Transverse colon (tissue), 4 donors: ENCODE results near the gene NPRL2. TPM values are rescaled to one million over a fixed set of nuclear protein-coding genes. Genes with fewer than 3 reads are reported as not detected.

Source experiments
- DNase-seq: peaks from one replicate; pipeline ENCODE4 v3.0.0-alpha.2; 2019
- H3K27ac ChIP-seq, 4 donors: fragments of 200-600 bp; sonication (generic); 2 replicates each; pipeline ENCODE4 v1.5.1; 2016 to 2018; ENCODE audit warnings: inconsistent platforms in 4 of 4
- H3K27me3 ChIP-seq: fragments of 200-600 bp; sonication (generic); 2 replicates; pipeline ENCODE4 v1.5.1; 2017; ENCODE audit warnings: inconsistent platforms
- H3K36me3 ChIP-seq, 4 donors: fragments of 200-600 bp; sonication (generic); 2 replicates each; pipeline ENCODE4 v1.5.1; 2017 to 2019; ENCODE audit warnings: inconsistent platforms in 4 of 4
- H3K4me1 ChIP-seq, 4 donors: fragments of 200-600 bp; sonication (generic); 2 replicates each; pipeline ENCODE4 v1.5.1; 2017 to 2020; ENCODE audit warnings: inconsistent platforms in 4 of 4
- H3K4me3 ChIP-seq, 4 donors: fragments of 200-600 bp; sonication (generic); 1 replicate in 1 of 4; 2 replicates in 3 of 4; pipeline versions ENCODE4 v1.5.1 to v1.6.1; 2017 to 2019; ENCODE audit warnings: inconsistent platforms in 4 of 4
- H3K9me3 ChIP-seq, 2 donors: fragments of 200-600 bp; sonication (generic); 2 replicates each; pipeline ENCODE4 v1.5.1; 2017 to 2019; ENCODE audit warnings: inconsistent platforms in 2 of 2
- CTCF ChIP-seq, 5 experiments: fragments of 200-600 bp in 3 of 5; fragments of 450-650 bp in 2 of 5; sonication (generic) in 3 of 5; IDR thresholded peaks; 1 replicate in 2 of 5; 2 replicates in 3 of 5; pipeline ENCODE4 v1.5.1; 2016 to 2017; ENCODE audit warnings: antibody characterized with exemption in 5 of 5, inconsistent platforms in 3 of 5, mild to moderate bottlenecking in 2 of 5, moderate library complexity in 1 of 5
- EP300 ChIP-seq: sonication (generic); formaldehyde crosslinking; IDR thresholded peaks from one replicate; pipeline ENCODE4 v1.6.1; 2017; ENCODE audit warnings: antibody characterized with exemption, low read depth
- POLR2A ChIP-seq: fragments of 450-650 bp; IDR thresholded peaks from one replicate; pipeline ENCODE4 v1.6.1; 2016; ENCODE audit warnings: antibody characterized with exemption, mild to moderate bottlenecking, moderate library complexity
- POLR2AphosphoS5 ChIP-seq, 3 donors: sonication (generic); formaldehyde crosslinking; IDR thresholded peaks; one replicate each; pipeline ENCODE4 v1.6.1; 2016; ENCODE audit warnings: antibody characterized with exemption in 3 of 3
- WGBS, 2 donors: methylation state at CpG; one replicate each; pipeline ENCODE4 v1.1.5; 2018; ENCODE audit warnings: low coverage in 1 of 2; 5-methylcytosine and 5-hydroxymethylcytosine counted together
- in situ Hi-C, 4 donors: fragments of 200-750 bp; cut with MboI; loops; one replicate each; pipeline versions ENCODE4 v1.15.0 to v1.15.1; 2017; ENCODE audit warnings: low sequenced_read_pairs in 3 of 4, low pct_ligation_motif_present in 1 of 4, low pct_unique_long_range_greater_than_20kb in 1 of 4
- intact Hi-C: fragments of 100-400 bp; cut with DNase I; formaldehyde crosslinking; loops from one replicate; pipeline ENCODE4 v1.15.1; 2023; ENCODE audit warnings: low total_unique reads
- total RNA-seq, 4 donors: library from RNA; depleted of rRNA; stranded (reverse); fragments of >200 nt; gene quantifications; one replicate each; pipeline ENCODE4 v1.1.0, GENCODE V29; 2016

The NPRL2 gene
- total RNA-seq, 4 donors from 2014 or later, result 6.0 to 29.2 (median 13.1) TPM

- Histone ChIP-seq H3K27me3 (no peaks in the 10 kb centered on the region), H3K27ac (no peak overlapping the region), H3K4me1 (peaks cover 12 to 55% (median 37%) of the 10 kb centered on the region in 4 donors), H3K36me3 (no peaks in the 10 kb centered on the region), H3K9me3 (no peaks in the 10 kb centered on the region), H3K4me3 (no peak overlapping the region)
- WGBS, 2 donors, result 93% methylated on average over 13 of the region's 13 CpGs; no CpG with 5 or more reads in 1 of the 2 donors
- intact Hi-C loops, result loop anchor here (10.0 kb wide), 1 partner anchor 203 kb away; no protein-coding TSS in a partner anchor
- DNase-seq, result no peak
- in situ Hi-C loops, result loop anchor here in 1 of 4 donors (10.0 kb wide), 1 partner anchor 193 kb away; no protein-coding TSS in a partner anchor
- TF ChIP-seq POLR2A (no peak), POLR2AphosphoS5 (IDR thresholded peaks at IDR 0.05) (no peak)
Measured at GRCh38 chr3:50341996-50342650, 8.5 kb downstream of the NPRL2 start.

GRCh38 chr3:50341537-50341936 is 9.0 kb downstream of the NPRL2 start:
- H3K27ac ChIP-seq, result peak overlapping the region; percentile 93 to 99 (median 98)
- peak overlapping the region in 2 of 4 donors; percentile 51 to 62 for H3K4me3 ChIP-seq
- TF ChIP-seq POLR2AphosphoS5 (IDR thresholded peaks at IDR 0.05), result no peak
- TF ChIP-seq POLR2A, result no peak
- no peak for TF ChIP-seq CTCF (IDR thresholded peaks at IDR 0.05)
- no peak for TF ChIP-seq EP300
- H3K4me1 ChIP-seq, result peaks cover 12 to 53% (median 39%) of the 10 kb centered on the region in 4 donors
- no peak for DNase-seq
- no peaks in the 10 kb centered on the region for H3K27me3 ChIP-seq
- intact Hi-C loops (loop anchor here (10.0 kb wide), 1 partner anchor 203 kb away; no protein-coding TSS in a partner anchor), in situ Hi-C loops (loop anchor here in 1 of 4 donors (10.0 kb wide), 1 partner anchor 193 kb away; no protein-coding TSS in a partner anchor)
- WGBS, 2 donors, result 99% methylated on average over 9 of the region's 9 CpGs; no CpG with 5 or more reads in 1 of the 2 donors
- no peaks in the 10 kb centered on the region for H3K36me3 ChIP-seq
- H3K9me3 ChIP-seq, result no peaks in the 10 kb centered on the region

GRCh38 chr3:50340448-50341329 is 9.9 kb downstream of the NPRL2 start, which contains the start of gene RASSF1:
TSS of gene RASSF1 (minus strand) at chr3:50340836. CDS start at chr3:50340805, 31 bp downstream.
- Histone ChIP-seq H3K27ac (peak within 1 kb of the TSS; percentile 93 to 99 (median 98)), H3K36me3 (no peaks in the 10 kb centered on the region), H3K9me3 (no peaks in the 10 kb centered on the region), H3K4me3 (peak within 1 kb of the TSS; percentile 35 to 62 (median 44)), H3K4me1 (peaks cover 18 to 55% (median 42%) of the 10 kb centered on the region in 4 donors), H3K27me3 (no peaks in the 10 kb centered on the region)
- WGBS, 2 donors, result 7% methylated on average over 63 of the region's 85 CpGs; no CpG with 5 or more reads in 1 of the 2 donors
- in situ Hi-C loops (loop anchor here in 1 of 4 donors (10.0 kb wide), 1 partner anchor 194 kb away; no protein-coding TSS in a partner anchor), intact Hi-C loops (loop anchor here (10.0 kb wide), 1 partner anchor 204 kb away; no protein-coding TSS in a partner anchor)
- peak; percentile 80 for DNase-seq
- peak; percentile 29 to 53 (median 36) for TF ChIP-seq POLR2AphosphoS5 (IDR thresholded peaks at IDR 0.05)
- no peak for TF ChIP-seq EP300
- TF ChIP-seq POLR2A, result peak; percentile 51
- no peak for TF ChIP-seq CTCF (IDR thresholded peaks at IDR 0.05)

- Histone ChIP-seq H3K4me1 (peaks cover 18 to 55% (median 42%) of the 10 kb centered on the region in 4 donors), H3K9me3 (no peaks in the 10 kb centered on the region), H3K36me3 (no peaks in the 10 kb centered on the region), H3K27me3 (no peaks in the 10 kb centered on the region), H3K4me3 (peak overlapping the region; percentile 35 to 62 (median 44)), H3K27ac (peak overlapping the region; percentile 93 to 99 (median 98))
- WGBS, 2 donors, result 34 to 39% methylated on average over 2 to 9 of the region's 9 CpGs
- TF ChIP-seq POLR2AphosphoS5 (IDR thresholded peaks at IDR 0.05) (no peak), CTCF (IDR thresholded peaks at IDR 0.05) (no peak)
- DNase-seq, result no peak
- intact Hi-C loops (loop anchor here (10.0 kb wide), 1 partner anchor 205 kb away; no protein-coding TSS in a partner anchor), in situ Hi-C loops (loop anchor here in 1 of 4 donors (10.0 kb wide), 1 partner anchor 195 kb away; no protein-coding TSS in a partner anchor)
Measured at GRCh38 chr3:50340147-50340447, 10.5 kb downstream of the NPRL2 start.
